Measurements from ENCODE around the gene PAK2.
"Not testable (repeated sequence)": the region's sequence is repeated elsewhere in the genome, so short reads cannot be mapped to it uniquely, and the experiment has no call there.

PAK2 gene

GRCh38 chr3:196739671-196740480, at the start of gene PAK2:
Gene PAK2 (plus strand): TSS chr3:196739857. CDS start chr3:196782647, 42,790 bp downstream.
- DNase-seq = peak; percentile 88

GRCh38 chr3:196689941-196690660, 49.6 kb upstream of the PAK2 start:
- DNase-seq = no peak

DNA sequence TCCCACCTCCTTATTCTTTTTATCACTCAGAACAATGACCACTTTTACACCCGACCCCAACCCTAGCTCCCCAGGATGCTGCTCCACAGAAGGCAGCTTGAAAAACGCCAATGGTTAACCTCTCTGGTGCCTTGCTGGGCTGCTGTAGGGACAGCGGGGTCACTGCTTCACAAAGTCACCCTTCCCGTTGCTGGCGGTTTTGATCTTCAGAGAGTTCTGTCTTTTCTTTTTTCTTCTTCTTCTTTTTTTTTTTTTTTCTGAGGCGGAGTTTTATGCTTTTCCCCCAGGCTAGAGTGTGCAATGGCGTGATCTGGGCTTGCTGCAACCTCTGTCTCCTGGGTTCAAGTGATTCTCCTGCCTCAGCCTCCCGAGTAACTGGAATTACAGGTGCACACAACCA, 48.3 kb upstream of the PAK2 start:
- DNase-seq = no peak

DNA sequence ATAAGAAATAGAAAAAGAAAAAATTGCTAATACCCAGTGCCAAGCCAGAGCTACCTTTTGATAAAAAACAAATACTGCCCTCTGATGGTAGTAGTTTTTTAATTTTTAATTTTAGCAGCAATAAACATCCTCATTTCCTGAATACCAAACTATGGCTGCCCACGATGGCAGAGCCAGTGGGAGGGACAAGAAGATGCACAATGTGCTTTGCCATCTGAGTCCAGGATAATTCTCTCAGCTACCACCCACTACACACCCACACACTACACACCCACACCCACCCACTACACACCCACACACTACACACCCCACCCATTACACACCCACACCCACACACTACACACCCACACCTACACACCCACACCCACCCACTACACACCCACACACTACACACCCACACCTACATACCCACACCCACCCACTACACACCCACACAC, 45.4 kb upstream of the PAK2 start:
- peak; percentile 8 for DNase-seq

GRCh38 chr3:196694941-196695848, 44.5 kb upstream of the PAK2 start:
- DNase-seq = no peak

DNA sequence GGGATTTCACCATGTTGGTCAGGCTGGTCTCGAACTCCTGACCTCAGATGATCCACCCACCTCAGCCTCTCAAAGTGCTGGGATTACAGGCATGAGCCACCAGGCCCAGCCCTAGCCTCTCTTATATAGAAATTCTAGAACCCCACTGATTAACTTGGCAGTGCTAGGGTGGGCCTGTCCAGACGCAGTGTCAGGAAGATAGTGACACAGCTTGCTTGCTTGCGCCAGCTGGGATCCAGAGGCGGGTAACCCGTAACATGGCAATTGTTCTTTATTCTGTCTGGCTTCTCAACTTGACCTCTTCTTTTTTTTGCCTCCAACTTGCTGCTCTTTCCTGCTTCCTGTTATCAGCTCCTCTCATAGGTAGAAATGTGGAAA, 43.8 kb upstream of the PAK2 start:
- DNase-seq = no peak

DNA sequence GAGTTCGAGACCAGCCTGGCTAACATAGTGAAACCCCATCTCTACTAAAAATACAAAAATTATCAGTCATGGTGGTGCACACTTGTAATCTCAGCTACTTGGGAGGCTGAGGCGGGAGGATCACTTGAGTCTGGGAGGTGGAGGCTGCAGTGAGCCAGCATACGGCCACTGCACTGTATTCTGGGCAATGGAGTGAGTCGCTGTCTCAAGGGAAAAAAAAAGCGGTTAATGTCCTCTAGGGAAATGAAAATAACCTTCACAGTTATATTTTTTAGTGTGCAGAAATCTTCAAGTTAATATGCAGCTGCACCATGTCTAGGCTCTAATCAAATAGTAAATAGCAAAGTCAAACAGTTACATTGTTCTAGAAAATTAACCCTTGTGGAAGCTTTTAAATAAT, 42.4 kb upstream of the PAK2 start:
- no peak for DNase-seq

DNA sequence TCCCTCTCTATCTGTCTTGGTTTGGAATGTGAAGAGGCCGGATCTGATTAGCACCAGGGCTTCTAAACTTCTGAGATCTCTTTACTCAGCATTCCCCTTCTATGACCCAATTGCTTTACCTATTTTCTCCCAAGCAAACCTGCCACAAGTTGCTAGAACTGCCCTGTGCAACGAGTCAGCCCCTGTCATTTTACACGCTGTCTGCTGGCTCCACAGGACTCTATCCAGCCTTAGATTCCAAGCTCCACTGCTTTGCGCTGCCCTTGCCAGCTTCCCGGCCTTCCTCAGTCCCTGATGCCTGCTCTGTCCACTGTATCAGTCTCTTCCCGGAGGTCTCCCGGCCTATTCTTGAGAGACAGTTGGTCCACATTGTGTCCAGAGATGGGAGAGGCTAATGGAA, 39.9 kb upstream of the PAK2 start:
- peak; percentile 29 for DNase-seq

DNA sequence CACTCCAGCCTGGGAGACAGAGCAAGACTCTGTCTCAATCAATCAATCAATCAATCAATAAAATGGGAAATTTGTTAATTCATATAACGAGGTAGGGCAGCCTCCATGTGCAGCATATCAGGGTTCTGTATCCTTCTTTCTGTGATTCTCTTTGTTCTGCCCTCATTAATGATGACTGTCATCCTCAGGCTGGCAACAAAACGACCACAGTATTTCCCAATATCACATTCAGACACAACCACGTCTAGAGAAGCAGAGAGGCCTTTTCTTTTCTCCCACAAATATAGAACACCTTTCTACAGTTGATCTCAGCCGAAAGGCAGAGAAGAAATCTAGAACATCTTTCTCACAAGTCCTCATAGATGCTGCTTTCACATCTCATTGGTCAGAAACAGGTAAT, 38.9 kb upstream of the PAK2 start:
- DNase-seq = no peak

DNA sequence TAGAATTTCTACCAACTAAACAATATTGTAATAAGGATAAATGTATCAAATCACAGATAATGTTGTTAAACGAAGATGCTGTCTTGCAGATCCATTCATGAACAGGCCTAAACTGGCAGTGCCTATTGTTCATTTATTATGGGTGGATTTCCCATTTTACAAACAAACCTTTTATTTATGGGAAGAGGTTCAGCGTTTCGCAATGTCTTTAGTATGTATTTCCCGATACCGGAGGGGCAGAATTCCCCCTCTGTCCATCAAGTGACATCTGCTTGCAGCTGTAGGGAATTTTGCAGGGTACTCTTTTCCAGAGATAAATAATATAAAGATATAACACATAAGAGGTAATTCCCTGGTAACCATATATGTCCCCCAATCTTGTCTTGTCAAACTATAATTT, 33.3 kb upstream of the PAK2 start:
- no peak for DNase-seq

DNA sequence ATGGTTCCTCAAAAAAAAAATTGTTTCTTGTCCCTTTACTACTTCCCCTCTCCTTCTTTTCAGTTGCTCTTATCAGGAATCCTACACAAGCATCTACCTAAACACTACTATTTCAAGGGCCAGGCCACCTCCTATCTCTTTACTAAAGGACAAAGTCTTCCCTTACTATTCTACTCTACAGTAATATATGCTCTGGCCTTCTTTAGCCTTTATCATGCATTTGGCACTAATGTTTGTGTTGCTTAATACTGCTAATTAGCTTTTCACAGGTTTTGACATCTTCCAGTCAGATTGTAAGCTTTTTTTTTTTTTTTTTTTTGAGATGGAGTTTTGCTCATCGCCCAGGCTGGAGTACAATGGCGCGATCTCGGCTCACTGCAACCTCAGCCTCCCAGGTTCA, 32.9 kb upstream of the PAK2 start:
- no peak for DNase-seq

DNA sequence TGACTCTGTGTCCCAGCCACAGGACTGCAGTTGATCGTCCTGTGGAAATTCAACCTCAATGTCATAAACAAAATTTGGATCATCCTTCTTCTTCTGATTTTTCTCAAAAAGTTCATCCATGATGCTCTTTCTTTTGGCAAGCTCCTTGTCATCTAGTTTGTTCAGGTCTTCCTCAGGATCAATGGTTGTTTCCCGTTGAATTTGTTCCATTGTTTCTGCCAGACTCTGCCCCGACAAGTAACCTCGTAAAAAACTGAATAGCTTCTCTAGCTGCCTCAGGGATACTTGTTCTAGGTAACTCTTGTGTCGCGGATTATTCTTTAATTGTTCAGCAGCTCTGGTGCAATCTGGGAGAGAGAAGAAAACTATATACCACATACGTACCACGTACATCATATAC, 32.1 kb upstream of the PAK2 start:
- no peak for DNase-seq

- peak; percentile 21 for DNase-seq
Measured at GRCh38 chr3:196708467-196708866, 31.2 kb upstream of the PAK2 start.

- DNase-seq = peak; percentile 75
Measured at GRCh38 chr3:196711838-196712513, 27.7 kb upstream of the PAK2 start, which contains the start of the genes CEP19 and PIGX. Gene CEP19 (minus strand): TSS chr3:196712250. CDS start chr3:196708657, 3,593 bp downstream. Gene PIGX (plus strand): TSS chr3:196712377.

DNA sequence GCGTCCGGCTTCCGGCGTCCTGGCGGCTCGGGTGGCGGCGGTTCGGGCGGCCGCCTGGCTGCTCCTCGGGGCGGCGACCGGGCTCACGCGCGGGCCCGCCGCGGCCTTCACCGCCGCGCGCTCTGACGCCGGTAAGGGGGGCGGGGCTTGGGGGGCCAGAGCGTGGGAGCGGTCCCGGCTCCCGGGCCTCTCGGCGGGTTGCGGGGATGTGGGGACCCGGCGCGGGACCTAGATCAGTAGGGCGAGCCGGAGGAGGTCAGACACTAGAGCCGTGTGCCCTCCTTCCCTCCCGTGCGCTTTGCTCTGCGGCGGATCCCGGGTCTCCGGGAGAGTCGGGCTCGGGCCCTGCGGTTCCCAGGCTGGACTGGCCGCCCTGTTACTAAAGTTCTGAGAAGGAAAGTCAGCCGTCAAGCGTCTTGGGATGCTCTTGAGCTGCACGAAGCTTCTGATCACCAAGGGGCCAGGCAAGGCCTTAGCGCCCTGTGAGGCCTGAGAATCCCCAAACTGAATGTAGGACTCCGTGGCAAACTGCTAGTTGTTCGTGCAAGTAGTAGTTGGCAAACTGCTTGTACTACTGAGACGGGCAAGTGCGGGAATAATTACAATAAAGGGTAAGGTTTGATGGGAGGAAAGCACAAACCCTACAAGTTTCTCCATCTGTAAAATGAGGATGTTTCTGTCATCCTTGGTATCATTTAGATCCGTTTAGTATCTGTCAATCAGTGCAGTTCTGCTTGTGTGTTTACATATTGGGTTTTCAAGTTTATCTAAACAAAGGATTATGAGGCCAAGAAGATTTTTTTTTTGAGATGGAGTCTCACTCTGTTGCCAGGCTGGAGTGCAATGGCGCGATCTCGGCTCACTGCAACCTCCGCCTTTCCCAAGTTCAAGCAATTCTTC, 26.9 kb upstream of the PAK2 start:
- no peak for DNase-seq

DNA sequence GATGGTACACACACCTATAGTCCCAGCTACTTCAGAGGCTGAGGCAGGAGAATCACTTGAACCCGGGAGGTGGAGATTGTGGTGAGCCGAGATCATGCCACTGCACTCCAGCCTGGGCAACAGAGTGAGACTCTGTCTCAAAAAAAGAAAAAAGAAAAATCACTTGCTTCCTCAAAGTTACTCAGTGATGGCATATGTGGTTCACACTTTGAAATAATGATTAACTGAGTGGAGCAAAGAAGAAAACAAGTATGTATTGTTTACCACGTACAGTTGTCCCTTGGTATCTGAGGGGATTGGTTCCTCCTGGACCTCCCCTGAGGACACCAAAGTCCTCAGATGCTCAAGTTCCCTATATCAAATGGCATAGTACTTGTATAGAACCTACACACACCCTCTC, 22.5 kb upstream of the PAK2 start:
- not testable (repeated sequence) for DNase-seq

DNA sequence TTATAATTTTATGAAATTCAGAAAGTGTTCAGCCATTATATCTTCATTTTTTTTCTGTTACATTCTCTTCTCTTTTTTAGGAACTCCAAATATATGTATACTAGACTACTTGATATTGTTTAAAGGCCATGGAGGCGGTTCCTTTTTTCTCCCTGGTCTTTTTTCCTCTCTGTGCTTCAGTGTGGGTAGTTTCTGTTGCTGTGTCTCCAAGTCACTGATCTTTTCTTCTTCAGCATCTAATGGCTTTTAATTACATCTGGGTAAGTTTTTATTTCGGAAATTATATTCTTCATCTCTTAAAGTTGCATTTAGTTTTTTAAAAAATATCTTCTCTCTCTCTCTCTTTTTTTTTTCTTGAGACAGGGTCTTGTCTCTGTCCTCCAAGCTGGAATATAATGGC, 18.6 kb upstream of the PAK2 start:
- no peak for DNase-seq

- DNase-seq = no peak
Measured at GRCh38 chr3:196726788-196727675, 12.6 kb upstream of the PAK2 start.

DNA sequence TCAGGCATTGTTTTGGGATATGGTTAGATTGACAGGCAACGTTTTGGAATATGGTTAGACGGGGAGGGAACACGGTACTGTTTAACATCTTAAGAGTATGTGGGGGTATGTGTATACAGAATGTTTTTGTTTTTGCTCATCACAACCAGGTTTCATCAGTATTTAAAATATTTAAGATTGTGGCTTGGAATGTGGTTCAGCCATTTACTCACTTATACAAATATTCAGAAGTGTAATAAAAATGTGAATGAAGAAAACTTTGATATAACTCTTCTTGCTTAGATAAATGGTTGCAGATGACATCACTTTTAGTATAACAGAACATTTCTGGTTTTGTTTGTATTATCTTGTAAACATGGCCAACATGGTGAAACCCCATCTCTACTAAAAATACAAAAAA, 3.9 kb upstream of the PAK2 start:
- no peak for DNase-seq

DNA sequence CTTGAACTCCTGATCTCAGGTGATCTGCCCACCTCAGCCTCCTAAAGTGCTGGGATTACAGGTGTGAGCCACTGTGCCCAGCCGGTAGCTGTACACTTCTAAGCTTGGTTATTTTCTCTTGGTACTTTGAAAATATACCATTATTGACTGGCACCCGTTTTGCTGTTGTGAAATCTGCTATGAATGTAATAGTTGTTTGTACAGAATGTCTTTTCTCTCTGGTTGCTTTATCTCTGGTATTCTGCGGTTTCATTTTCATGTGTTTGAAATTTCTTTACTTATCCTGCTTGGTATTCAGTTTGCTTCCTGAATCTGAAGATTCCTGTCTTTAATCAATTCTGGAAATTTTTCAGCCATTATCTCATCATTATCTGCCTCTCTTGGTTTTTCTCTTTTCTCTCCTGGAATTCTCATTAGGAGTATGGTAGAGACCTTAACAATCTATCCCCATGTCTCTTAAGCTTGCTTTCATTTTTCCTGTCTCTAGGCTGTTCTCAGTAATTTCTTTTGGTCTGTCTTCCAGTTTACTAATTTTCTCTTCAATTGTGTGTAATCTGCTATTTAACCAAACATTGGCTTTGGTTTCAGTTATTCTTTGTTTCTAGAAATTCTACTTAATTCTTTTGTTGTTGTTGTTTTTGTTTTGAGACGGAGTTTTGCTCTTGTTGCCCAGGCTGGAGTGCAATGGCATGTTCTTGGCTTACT, 2.8 kb upstream of the PAK2 start:
- no peak for DNase-seq
